Esophagus muscularis mucosa (tissue), 3 donors: Measurements from ENCODE around the gene ATP10B.

Experiments
- POLR2A ChIP-seq: fragments of 450-650 bp; IDR thresholded peaks from one replicate; pipeline ENCODE4 v1.6.1; 2017; ENCODE audit warnings: antibody characterized with exemption, moderate library complexity, mild to moderate bottlenecking, low read depth
- POLR2AphosphoS5 ChIP-seq, 2 donors: sonication (generic); formaldehyde crosslinking; IDR thresholded peaks; one replicate each; pipeline ENCODE4 v1.6.1; 2017; ENCODE audit warnings: antibody characterized with exemption in 2 of 2
- TF ChIP-seq, protein P1 (sequence below), 3 experiments: fragments of 200-600 bp in 2 of 3; fragments of 450-650 bp in 1 of 3; sonication (generic) in 2 of 3; IDR thresholded peaks; one replicate each; pipeline ENCODE4 v1.5.1; 2017 to 2019; ENCODE audit warnings: antibody characterized with exemption in 3 of 3, mild to moderate bottlenecking in 2 of 3, moderate library complexity in 1 of 3

DNA sequence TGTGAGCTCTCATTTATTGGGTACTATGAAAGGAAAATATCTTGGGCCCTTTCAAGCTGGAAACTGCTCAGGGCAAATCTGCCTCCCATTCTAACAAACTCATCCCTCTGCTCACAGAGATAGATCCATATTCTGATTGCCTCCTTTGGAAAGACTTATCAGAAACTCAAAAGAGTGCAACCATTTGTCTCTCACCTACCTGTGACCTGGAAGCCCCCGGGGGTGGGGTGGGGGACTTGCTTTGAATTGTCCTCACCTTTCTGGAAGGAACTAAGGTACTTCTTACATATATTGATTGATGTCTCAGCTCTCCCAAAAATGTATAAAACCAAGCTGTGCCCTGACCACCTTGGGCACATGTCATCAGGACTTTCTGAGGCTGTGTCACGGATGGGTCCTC is 125.3 kb downstream of the ATP10B start:
- TF ChIP-seq POLR2A (no peak), POLR2AphosphoS5 (IDR thresholded peaks at IDR 0.05) (no peak)
- TF ChIP-seq, protein P1, sequence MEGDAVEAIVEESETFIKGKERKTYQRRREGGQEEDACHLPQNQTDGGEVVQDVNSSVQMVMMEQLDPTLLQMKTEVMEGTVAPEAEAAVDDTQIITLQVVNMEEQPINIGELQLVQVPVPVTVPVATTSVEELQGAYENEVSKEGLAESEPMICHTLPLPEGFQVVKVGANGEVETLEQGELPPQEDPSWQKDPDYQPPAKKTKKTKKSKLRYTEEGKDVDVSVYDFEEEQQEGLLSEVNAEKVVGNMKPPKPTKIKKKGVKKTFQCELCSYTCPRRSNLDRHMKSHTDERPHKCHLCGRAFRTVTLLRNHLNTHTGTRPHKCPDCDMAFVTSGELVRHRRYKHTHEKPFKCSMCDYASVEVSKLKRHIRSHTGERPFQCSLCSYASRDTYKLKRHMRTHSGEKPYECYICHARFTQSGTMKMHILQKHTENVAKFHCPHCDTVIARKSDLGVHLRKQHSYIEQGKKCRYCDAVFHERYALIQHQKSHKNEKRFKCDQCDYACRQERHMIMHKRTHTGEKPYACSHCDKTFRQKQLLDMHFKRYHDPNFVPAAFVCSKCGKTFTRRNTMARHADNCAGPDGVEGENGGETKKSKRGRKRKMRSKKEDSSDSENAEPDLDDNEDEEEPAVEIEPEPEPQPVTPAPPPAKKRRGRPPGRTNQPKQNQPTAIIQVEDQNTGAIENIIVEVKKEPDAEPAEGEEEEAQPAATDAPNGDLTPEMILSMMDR (IDR thresholded peaks at IDR 0.05) = no peak
